CD4-positive, alpha-beta memory T cell (primary cell): ENCODE measurements around the gene KPNA2. TPM values are rescaled to one million over a fixed set of nuclear protein-coding genes. Genes with fewer than 3 reads are reported as not detected.

Source experiments
- polyA plus RNA-seq, 2 donors: library from polyadenylated mRNA; unstranded; fragments of 300-500 nt; fragmentation: Illumina TruSeq; gene quantifications; one replicate each; pipeline ENCODE4 v1.2.3, GENCODE V29; 2021
- total RNA-seq, 2 experiments: library from RNA; stranded (reverse); gene quantifications; one replicate each; pipeline ENCODE4 v1.2.3, GENCODE V29; 2021

The KPNA2 gene
- total and polyA plus RNA-seq, 4 experiments from 2014 or later, result 12.6 to 34.1 (median 19.1) TPM

Other genes starting within 250 kb of the KPNA2 start
- gene BPTF, start 210.2 kb upstream of the KPNA2 start, total RNA-seq, result 100 to 1,000 TPM; 182 to 187 TPM
- gene BPTF, start 210.2 kb upstream of the KPNA2 start, polyA plus RNA-seq, result 10 to 100 TPM in 1 of 2 donors, 1 to 10 TPM in 1; 2.4 to 29.6 TPM
- 1 to 10 TPM in 1 of 2 experiments, under 1 TPM in 1; 0.97 to 1.3 TPM for gene C17orf58, start 39.3 kb upstream of the KPNA2 start, total RNA-seq
- 1 to 10 TPM in 1 of 2 donors, under 1 TPM in 1; 0.58 to 1.4 TPM for gene C17orf58, start 39.3 kb upstream of the KPNA2 start, polyA plus RNA-seq
- 10 to 100 TPM; 66.1 to 81.2 TPM for gene AMZ2, start 212.3 kb downstream of the KPNA2 start, total RNA-seq
- gene AMZ2, start 212.3 kb downstream of the KPNA2 start, polyA plus RNA-seq, result 100 to 1,000 TPM; 114 to 161 TPM